CD14-positive monocyte (primary cell): Measurements from ENCODE around the gene SPG7. TPM values are rescaled to one million over a fixed set of nuclear protein-coding genes. Genes with fewer than 3 reads are reported as not detected.
"Not testable (repeated sequence)": the region's sequence is repeated elsewhere in the genome, so short reads cannot be mapped to it uniquely, and the experiment has no call there.

Experiments used
- DNase-seq, 3 donors: peaks; one replicate each; pipeline ENCODE4 v3.0.0-alpha.2; 2011 to 2022
- H2AFZ ChIP-seq: 2 replicates; pipeline ENCODE4 v1.6.0; 2012; ENCODE audit warnings: mild to moderate bottlenecking, low read depth, low read length, inconsistent platforms; ENCODE audit not compliant: insufficient read depth, poor library complexity, severe bottlenecking
- H3K27ac ChIP-seq, 2 donors: 1 replicate in 1 of 2; 2 replicates in 1 of 2; pipeline ENCODE4 v1.5.1; 2012 to 2013; ENCODE audit warnings: low read length in 2 of 2, control low read depth in 1 of 2, inconsistent platforms in 1 of 2, low read depth in 1 of 2, mild to moderate bottlenecking in 1 of 2
- H3K27me3 ChIP-seq, 2 donors: one replicate each; pipeline versions ENCODE4 v1.6.0 to v1.6.1; 2011 to 2013; ENCODE audit warnings: low read length in 2 of 2; ENCODE audit not compliant: control insufficient read depth in 2 of 2, insufficient read depth in 2 of 2
- H3K36me3 ChIP-seq, 2 donors: replicated peaks in 1 of 2; 1 replicate in 1 of 2; 2 replicates in 1 of 2; pipeline versions ENCODE4 v1.5.1 to v1.6.1; 2012 to 2013; ENCODE audit warnings: low read length in 2 of 2, control low read depth in 1 of 2, inconsistent platforms in 1 of 2, mild to moderate bottlenecking in 1 of 2; ENCODE audit not compliant: insufficient read depth in 2 of 2, control insufficient read depth in 1 of 2
- H3K4me1 ChIP-seq, 2 donors: 1 replicate in 1 of 2; 2 replicates in 1 of 2; pipeline versions ENCODE4 v1.5.1 to v1.6.1; 2012 to 2013; ENCODE audit warnings: low read length in 2 of 2, control low read depth in 1 of 2, inconsistent platforms in 1 of 2, mild to moderate bottlenecking in 1 of 2, moderate library complexity in 1 of 2; ENCODE audit not compliant: insufficient read depth in 2 of 2, control insufficient read depth in 1 of 2
- H3K4me2 ChIP-seq: replicated peaks from 2 replicates; pipeline ENCODE3; 2012; ENCODE audit warnings: low read length, moderate library complexity, mild to moderate bottlenecking; ENCODE audit not compliant: poor library complexity, severe bottlenecking; ENCODE audit errors: extremely low read depth
- H3K4me3 ChIP-seq, 3 experiments: fragments of 200-600 bp in 1 of 3; sonication (generic) in 1 of 3; replicated peaks in 1 of 3; 1 replicate in 2 of 3; 2 replicates in 1 of 3; pipeline ENCODE4 v1.5.1; 2011 to 2013; ENCODE audit warnings: low read length in 3 of 3, mild to moderate bottlenecking in 3 of 3, control low read depth in 2 of 3, low read depth in 2 of 3, inconsistent platforms in 1 of 3, moderate library complexity in 1 of 3
- H3K79me2 ChIP-seq: 2 replicates; pipeline ENCODE4 v1.6.0; 2012; ENCODE audit warnings: mild to moderate bottlenecking, control low read depth, inconsistent platforms, low read length, moderate library complexity; ENCODE audit not compliant: insufficient read depth
- H3K9ac ChIP-seq: 2 replicates; pipeline ENCODE4 v1.6.0; 2017; ENCODE audit warnings: low read length, mild to moderate bottlenecking; ENCODE audit not compliant: insufficient read depth, poor library complexity, severe bottlenecking
- H3K9me3 ChIP-seq, 2 donors: replicated peaks in 1 of 2; 1 replicate in 1 of 2; 2 replicates in 1 of 2; pipeline versions ENCODE4 v1.5.1 to v1.6.1; 2012 to 2013; ENCODE audit warnings: low read length in 2 of 2, control low read depth in 1 of 2; ENCODE audit not compliant: control insufficient read depth in 1 of 2, insufficient read depth in 1 of 2
- H4K20me1 ChIP-seq: 2 replicates; pipeline ENCODE4 v1.6.0; 2012; ENCODE audit warnings: mild to moderate bottlenecking, low read length, control low read depth, moderate library complexity; ENCODE audit not compliant: insufficient read depth
- H3K27ac Mint-ChIP-seq, 7 donors: one replicate each; pipeline ENCODE4 v1.8.0; 2020; ENCODE audit warnings: mild to moderate bottlenecking in 7 of 7, mixed read lengths in 7 of 7, moderate library complexity in 6 of 7, inconsistent platforms in 2 of 7
- H3K27me3 Mint-ChIP-seq, 3 donors: one replicate each; pipeline ENCODE4 v1.8.0; 2021 to 2022; ENCODE audit warnings: low read depth in 3 of 3, mild to moderate bottlenecking in 3 of 3, mixed read lengths in 3 of 3, moderate library complexity in 3 of 3, inconsistent platforms in 1 of 3
- H3K36me3 Mint-ChIP-seq, 2 donors: one replicate each; pipeline ENCODE4 v1.8.0; 2020; ENCODE audit warnings: mixed read lengths in 2 of 2, inconsistent platforms in 1 of 2, mild to moderate bottlenecking in 1 of 2
- H3K4me1 Mint-ChIP-seq: one replicate; pipeline ENCODE4 v1.8.0; 2020; ENCODE audit warnings: mild to moderate bottlenecking, mixed read lengths
- H3K4me3 Mint-ChIP-seq, 2 donors: one replicate each; pipeline ENCODE4 v1.8.0; 2020; ENCODE audit warnings: mild to moderate bottlenecking in 2 of 2, mixed read lengths in 2 of 2, moderate library complexity in 1 of 2
- H3K9me3 Mint-ChIP-seq, 7 donors: one replicate each; pipeline ENCODE4 v1.8.0; 2020 to 2022; ENCODE audit warnings: mixed read lengths in 7 of 7, mild to moderate bottlenecking in 6 of 7, moderate library complexity in 6 of 7, inconsistent platforms in 2 of 7
- CTCF ChIP-seq: fragments of 200-600 bp; IDR thresholded peaks from one replicate; pipeline ENCODE4 v1.8.0; 2022; ENCODE audit warnings: antibody characterized with exemption, mild to moderate bottlenecking
- WGBS: methylation state at CpG from one replicate; pipeline ENCODE4 v1.1.5; 2013; ENCODE audit warnings: missing lambda C conversion rate; ENCODE audit not compliant: insufficient coverage; 5-methylcytosine and 5-hydroxymethylcytosine counted together
- intact Hi-C, 2 donors: fragments of 100-400 bp; cut with micrococcal nuclease; formaldehyde crosslinking; loops; one replicate each; pipeline versions ENCODE4 v1.15.0 to v1.15.1; 2023
- polyA plus RNA-seq, 3 donors: library from polyadenylated mRNA; depleted of rRNA in 1 of 3; unstranded in 2 of 3; stranded (reverse) in 1 of 3; fragments of 300-500 nt in 2 of 3; fragments of >200 nt in 1 of 3; fragmentation: Illumina TruSeq in 2 of 3; gene quantifications; 1 replicate in 2 of 3; 2 replicates in 1 of 3; pipeline ENCODE4 v1.2.3, GENCODE V29; 2012 to 2021

The SPG7 gene
- polyA plus RNA-seq, 3 donors, result 30.3 to 120 (median 34.4) TPM

- Histone ChIP-seq H2AFZ (no peak overlapping the region), H3K4me1 (peaks cover 15 to 21% of the 10 kb centered on the region in 2 donors), H3K4me2 (no peak overlapping the region), H3K36me3 (no peaks in the 10 kb centered on the region), H4K20me1 (peaks cover 8% of the 10 kb centered on the region), H3K9me3 (no peaks in the 10 kb centered on the region), H3K9ac (no peak overlapping the region), H3K4me3 (no peak overlapping the region), H3K27me3 (peaks cover 9 to 22% of the 10 kb centered on the region in 2 donors), H3K79me2 (no peaks in the 10 kb centered on the region), H3K27ac (no peak overlapping the region)
- no peak for DNase-seq
- WGBS, result 92% methylated on average over 30 of the region's 30 CpGs
- H3K4me3 Mint-ChIP-seq, result no peak overlapping the region
- peaks cover 0 to 2% (median 0%) of the 10 kb centered on the region in 7 donors for H3K9me3 Mint-ChIP-seq
- intact Hi-C loops, result loop anchor here in 1 of 2 donors (10.0 kb wide), 1 partner anchor 74 kb away; no protein-coding TSS in a partner anchor
- peaks cover 3 to 5% of the 10 kb centered on the region in 2 donors for H3K36me3 Mint-ChIP-seq
- no peak for TF ChIP-seq CTCF
- peaks cover 33 to 44% (median 35%) of the 10 kb centered on the region in 3 donors for H3K27me3 Mint-ChIP-seq
- no peak overlapping the region for H3K27ac Mint-ChIP-seq
- H3K4me1 Mint-ChIP-seq, result peaks cover 23% of the 10 kb centered on the region
These were observed 62.2 kb downstream of the SPG7 start for GRCh38 chr16:89570342-89570923.

- intact Hi-C loops, result loop anchor here in 1 of 2 donors (10.0 kb wide), 1 partner anchor 74 kb away; no protein-coding TSS in a partner anchor
- H3K79me2 ChIP-seq, DNase-seq, H3K27ac Mint-ChIP-seq, H3K27ac ChIP-seq, H3K4me3 ChIP-seq, H3K4me3 Mint-ChIP-seq, H3K9ac ChIP-seq, H4K20me1 ChIP-seq, H3K9me3 ChIP-seq, H3K4me2 ChIP-seq, H3K9me3 Mint-ChIP-seq, H3K36me3 Mint-ChIP-seq, H2AFZ ChIP-seq, H3K36me3 ChIP-seq: not testable (repeated sequence)
- Histone ChIP-seq H3K27me3 (peaks cover 12 to 26% of the 10 kb centered on the region in 2 donors), H3K4me1 (peaks cover 10 to 20% of the 10 kb centered on the region in 2 donors)
- H3K4me1 Mint-ChIP-seq, result peaks cover 16% of the 10 kb centered on the region
- WGBS, result 94% methylated on average over 24 of the region's 36 CpGs
- peaks cover 33 to 43% (median 33%) of the 10 kb centered on the region in 3 donors for H3K27me3 Mint-ChIP-seq
These were observed 62.9 kb downstream of the SPG7 start for GRCh38 chr16:89570983-89571598.
